Endodermal cell (in vitro differentiated cells): Measurements from ENCODE around the gene COL9A3. TPM values are rescaled to one million over a fixed set of nuclear protein-coding genes. Genes with fewer than 3 reads are reported as not detected.

Experiments used
- DNase-seq: peaks from one replicate; pipeline ENCODE4 v3.0.0-alpha.2; 2017
- H3K27ac ChIP-seq: 2 replicates; pipeline ENCODE4 v1.5.1; 2013; ENCODE audit warnings: mild to moderate bottlenecking, low read depth, low read length, moderate library complexity
- H3K27me3 ChIP-seq: 2 replicates; pipeline ENCODE4 v1.6.1; 2013; ENCODE audit warnings: mild to moderate bottlenecking, low read length, moderate library complexity; ENCODE audit not compliant: insufficient read depth, control insufficient read depth, poor library complexity, severe bottlenecking
- H3K36me3 ChIP-seq: 2 replicates; pipeline ENCODE4 v1.7.0; 2013; ENCODE audit warnings: mild to moderate bottlenecking, low read length, moderate library complexity; ENCODE audit not compliant: control insufficient read depth, insufficient read depth
- H3K4me1 ChIP-seq: one replicate; pipeline ENCODE4 v1.7.0; 2013; ENCODE audit warnings: low read length; ENCODE audit not compliant: control insufficient read depth, insufficient read depth
- H3K4me3 ChIP-seq: 2 replicates; pipeline ENCODE4 v1.5.1; 2013; ENCODE audit warnings: mild to moderate bottlenecking, low read length, moderate library complexity
- H3K9ac ChIP-seq: 2 replicates; pipeline ENCODE4 v1.6.1; 2013; ENCODE audit warnings: mild to moderate bottlenecking, low read length, moderate library complexity; ENCODE audit not compliant: poor library complexity, severe bottlenecking; ENCODE audit errors: extremely low read depth
- H3K9me3 ChIP-seq: 2 replicates; pipeline ENCODE4 v1.6.1; 2013; ENCODE audit warnings: mild to moderate bottlenecking, low read length, moderate library complexity; ENCODE audit not compliant: control insufficient read depth
- H3K27ac Mint-ChIP-seq: 2 replicates; pipeline ENCODE4 v1.8.0; 2020; ENCODE audit warnings: mixed read lengths
- H3K27me3 Mint-ChIP-seq: 2 replicates; pipeline ENCODE4 v1.8.0; 2021; ENCODE audit warnings: mild to moderate bottlenecking, mixed read lengths; ENCODE audit not compliant: insufficient read depth
- H3K36me3 Mint-ChIP-seq: 2 replicates; pipeline ENCODE4 v1.8.0; 2020; ENCODE audit warnings: low read depth, mixed read lengths
- H3K4me1 Mint-ChIP-seq: 2 replicates; pipeline ENCODE4 v1.8.0; 2020; ENCODE audit warnings: mixed read lengths
- H3K4me3 Mint-ChIP-seq: 2 replicates; pipeline ENCODE4 v1.8.0; 2020; ENCODE audit warnings: mild to moderate bottlenecking, moderate library complexity, mixed read lengths
- H3K9me3 Mint-ChIP-seq: 2 replicates; pipeline ENCODE4 v1.8.0; 2020; ENCODE audit warnings: mild to moderate bottlenecking, mixed read lengths
- WGBS, 2 experiments: methylation state at CpG; one replicate each; pipeline versions ENCODE4 v1.1.5 to v1.1.7; 2013; ENCODE audit warnings: missing lambda C conversion rate in 2 of 2, mixed read lengths in 1 of 2; ENCODE audit not compliant: insufficient coverage in 1 of 2, insufficient read length in 1 of 2; 5-methylcytosine and 5-hydroxymethylcytosine counted together
- total RNA-seq, 2 donors: library from RNA; stranded (reverse); fragmentation: NEBNext Ultra II Directional in 1 of 2; extraction: Animal tissue kit (Norgen Biotek cat#: 25700) in 1 of 2; gene quantifications; 2 replicates in 1 of 2; 3 replicates in 1 of 2; pipeline ENCODE4 v1.2.1, GENCODE V29; 2021
- TF ChIP-seq, protein P1 (sequence below): fragments of 200-600 bp; sonication (generic); conservative IDR thresholded peaks from 2 replicates; pipeline ENCODE4 v1.5.0; 2021; ENCODE audit warnings: antibody characterized with exemption, mild to moderate bottlenecking

COL9A3 gene
- total RNA-seq, 2 donors from 2014 or later: 48.9 to 133 TPM

- Histone ChIP-seq H3K27me3 (no peaks in the 10 kb centered on the region), H3K27ac (no peak overlapping the region), H3K36me3 (peaks cover 33% of the 10 kb centered on the region), H3K9ac (no peak overlapping the region), H3K4me1 (no peaks in the 10 kb centered on the region), H3K9me3 (no peaks in the 10 kb centered on the region), H3K4me3 (no peak overlapping the region)
- Mint-ChIP-seq H3K9me3 (peaks cover 4% of the 10 kb centered on the region), H3K27ac (no peak overlapping the region), H3K27me3 (peaks cover 8% of the 10 kb centered on the region), H3K36me3 (peaks cover 30% of the 10 kb centered on the region), H3K4me1 (peaks cover 7% of the 10 kb centered on the region), H3K4me3 (no peak overlapping the region)
- TF ChIP-seq, protein P1, sequence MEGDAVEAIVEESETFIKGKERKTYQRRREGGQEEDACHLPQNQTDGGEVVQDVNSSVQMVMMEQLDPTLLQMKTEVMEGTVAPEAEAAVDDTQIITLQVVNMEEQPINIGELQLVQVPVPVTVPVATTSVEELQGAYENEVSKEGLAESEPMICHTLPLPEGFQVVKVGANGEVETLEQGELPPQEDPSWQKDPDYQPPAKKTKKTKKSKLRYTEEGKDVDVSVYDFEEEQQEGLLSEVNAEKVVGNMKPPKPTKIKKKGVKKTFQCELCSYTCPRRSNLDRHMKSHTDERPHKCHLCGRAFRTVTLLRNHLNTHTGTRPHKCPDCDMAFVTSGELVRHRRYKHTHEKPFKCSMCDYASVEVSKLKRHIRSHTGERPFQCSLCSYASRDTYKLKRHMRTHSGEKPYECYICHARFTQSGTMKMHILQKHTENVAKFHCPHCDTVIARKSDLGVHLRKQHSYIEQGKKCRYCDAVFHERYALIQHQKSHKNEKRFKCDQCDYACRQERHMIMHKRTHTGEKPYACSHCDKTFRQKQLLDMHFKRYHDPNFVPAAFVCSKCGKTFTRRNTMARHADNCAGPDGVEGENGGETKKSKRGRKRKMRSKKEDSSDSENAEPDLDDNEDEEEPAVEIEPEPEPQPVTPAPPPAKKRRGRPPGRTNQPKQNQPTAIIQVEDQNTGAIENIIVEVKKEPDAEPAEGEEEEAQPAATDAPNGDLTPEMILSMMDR: no peak
- DNase-seq: no peak
- 93 to 98% methylated on average over 9 to 17 of the region's 23 CpGs for WGBS, 2 experiments
Observed at GRCh38 chr20:62858058-62858830, 41.4 kb downstream of the COL9A3 start.

DNA sequence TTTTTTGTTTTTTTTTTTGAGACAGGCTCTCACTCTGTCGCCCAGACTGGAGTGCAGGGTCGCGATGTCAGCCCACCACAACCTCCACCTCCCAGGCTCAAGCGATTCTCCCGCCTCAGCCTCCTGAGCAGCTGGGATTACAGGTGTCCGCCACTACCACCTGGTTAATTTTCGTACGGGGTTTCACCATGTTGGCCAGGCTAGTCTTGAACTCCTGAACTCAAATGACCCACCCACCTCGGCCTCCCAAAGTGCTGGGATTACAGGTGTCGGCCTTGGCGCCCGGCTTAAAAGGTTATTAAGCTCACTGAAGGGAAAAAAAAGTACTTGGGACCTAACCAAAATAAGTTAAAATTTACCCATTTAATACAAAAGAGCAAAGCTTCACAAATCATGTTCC lies 42.9 kb downstream of the COL9A3 start:
- H3K9me3 Mint-ChIP-seq: peaks cover 9% of the 10 kb centered on the region
- Histone ChIP-seq H3K9ac (no peak overlapping the region), H3K27ac (no peak overlapping the region), H3K27me3 (no peaks in the 10 kb centered on the region), H3K9me3 (peaks cover 5% of the 10 kb centered on the region), H3K36me3 (peaks cover 19% of the 10 kb centered on the region), H3K4me3 (peak overlapping the region; percentile 79), H3K4me1 (no peaks in the 10 kb centered on the region)
- TF ChIP-seq, protein P1: no peak
- peaks cover 7% of the 10 kb centered on the region for H3K4me1 Mint-ChIP-seq
- H3K27me3 Mint-ChIP-seq: peaks cover 8% of the 10 kb centered on the region
- 89 to 94% methylated on average over 9 to 12 of the region's 12 CpGs for WGBS, 2 experiments
- DNase-seq: no peak
- H3K27ac Mint-ChIP-seq: no peak overlapping the region
- peak overlapping the region; percentile 65 for H3K4me3 Mint-ChIP-seq
- H3K36me3 Mint-ChIP-seq: peaks cover 16% of the 10 kb centered on the region

- H3K27ac ChIP-seq: no peak overlapping the region
- H3K27me3 ChIP-seq: no peaks in the 10 kb centered on the region
- H3K4me3 ChIP-seq: peak overlapping the region; percentile 79
Observed at GRCh38 chr20:62860391-62860923, 43.6 kb downstream of the COL9A3 start.

More at GRCh38 chr20:62860391-62860923, 43.6 kb downstream of the COL9A3 start:
- no peak overlapping the region for H3K9ac ChIP-seq
- peaks cover 10% of the 10 kb centered on the region for H3K9me3 Mint-ChIP-seq
- H3K27ac Mint-ChIP-seq: no peak overlapping the region
- H3K27me3 Mint-ChIP-seq: peaks cover 8% of the 10 kb centered on the region
- peaks cover 11% of the 10 kb centered on the region for H3K36me3 ChIP-seq
- H3K36me3 Mint-ChIP-seq: peaks cover 10% of the 10 kb centered on the region
- H3K9me3 ChIP-seq: peaks cover 5% of the 10 kb centered on the region
- no peaks in the 10 kb centered on the region for H3K4me1 ChIP-seq
- H3K4me1 Mint-ChIP-seq: peaks cover 7% of the 10 kb centered on the region
- H3K4me3 Mint-ChIP-seq: peak overlapping the region; percentile 65
- 10 to 14% methylated on average over 8 to 24 of the region's 24 CpGs for WGBS, 2 experiments
- TF ChIP-seq, protein P1: no peak
- peak; percentile 58 for DNase-seq
